Heart right ventricle (tissue), 16 donors: ENCODE data around the gene FLAD1. TPM values are rescaled to one million over a fixed set of nuclear protein-coding genes. Genes with fewer than 3 reads are reported as not detected.
A peak's percentile ranks its signal among the peaks of the same experiment; 100 is the strongest.

Experiments
- ATAC-seq, 8 donors: fragments of 200-7000 bp; cut with Tn5 transposase; one replicate each; pipeline ENCODE4 v1.9.1; 2020; ENCODE audit warnings: mild to moderate bottlenecking in 8 of 8, moderate library complexity in 8 of 8, moderate number of reproducible peaks in 1 of 8
- DNase-seq, 2 donors: peaks; one replicate each; pipeline ENCODE4 v3.0.0-alpha.2; 2020
- H3K27ac ChIP-seq, 10 donors: fragments of 200-600 bp; sonication (generic) in 2 of 10; one replicate each; pipeline versions ENCODE4 v1.5.0 to v1.8.0; 2020 to 2022; ENCODE audit warnings: mild to moderate bottlenecking in 3 of 10
- H3K27me3 ChIP-seq, 7 donors: fragments of 200-600 bp; one replicate each; pipeline ENCODE4 v1.8.0; 2021 to 2022; ENCODE audit warnings: mild to moderate bottlenecking in 2 of 7
- H3K36me3 ChIP-seq, 9 donors: fragments of 200-600 bp; sonication (generic) in 1 of 9; one replicate each; pipeline versions ENCODE4 v1.5.0 to v1.8.0; 2020 to 2022; ENCODE audit warnings: mild to moderate bottlenecking in 2 of 9
- H3K4me1 ChIP-seq, 9 donors: fragments of 200-600 bp; sonication (generic) in 1 of 9; one replicate each; pipeline versions ENCODE4 v1.5.0 to v1.8.0; 2020 to 2022; ENCODE audit warnings: mild to moderate bottlenecking in 4 of 9
- H3K4me3 ChIP-seq, 10 donors: fragments of 200-600 bp; sonication (generic) in 2 of 10; one replicate each; pipeline versions ENCODE4 v1.5.0 to v1.8.0; 2020 to 2022; ENCODE audit warnings: mild to moderate bottlenecking in 7 of 10, moderate library complexity in 2 of 10
- H3K9me3 ChIP-seq, 11 donors: fragments of 200-600 bp in 10 of 11; sonication (generic) in 2 of 11; one replicate each; pipeline versions ENCODE4 v1.5.0 to v1.8.0; 2013 to 2022; ENCODE audit warnings: mild to moderate bottlenecking in 2 of 11, control low read depth in 1 of 11, moderate library complexity in 1 of 11
- CTCF ChIP-seq, 9 donors: fragments of 200-600 bp; sonication (generic) in 2 of 9; IDR thresholded peaks; one replicate each; pipeline versions ENCODE4 v1.5.0 to v1.8.0; 2021 to 2022; ENCODE audit warnings: antibody characterized with exemption in 9 of 9, mild to moderate bottlenecking in 5 of 9, moderate library complexity in 1 of 9
- whole genome bisulfite sequencing, 2 donors: extraction: QIAGEN DNeasy Blood & Tissue Kit; methylation state at CpG; one replicate each; pipeline ENCODE4 v1.1.7; 2013; ENCODE audit warnings: inconsistent platforms in 1 of 2; 5-methylcytosine and 5-hydroxymethylcytosine counted together
- intact Hi-C, 10 donors: fragments of 100-400 bp; cut with DNase I; formaldehyde crosslinking; loops; one replicate each; pipeline versions ENCODE4 v1.11.1 to v1.14.2; 2022
- polyA plus RNA-seq, 2 donors: library from polyadenylated mRNA; stranded (reverse); fragments of 200-250 nt; gene quantifications; one replicate each; pipeline ENCODE4 v1.2.3, GENCODE V29; 2013
- total RNA-seq, 10 donors: library from RNA; stranded (reverse); fragmentation: NEBNext Ultra II Directional in 3 of 10; extraction: Animal tissue kit (Norgen Biotek cat#: 25700) in 3 of 10; gene quantifications; one replicate each; pipeline versions ENCODE4 v1.2.1 to v1.2.4, GENCODE V29; 2021 to 2023
- donor health status: Arrhythmogenic right ventricular cardiomyopathy.
- donor health status: ischemic (EF 13 %, LVEDD 7.1; RV severe dilation, severe dysfunction).
- donor health status: healthy with polysubstance abuse.
- donor health status: DM: no; HTN: yes; CAD: no.
- donor health status: DM: no; HTN: no; CAD: no.
- donor health status: ischemic (EF 25% LVEDD 6.9; RV normal size, moderate dysfunction).
- donor health status: ischemic (EF 25% LVEDD 5.7; RV mildly dilated, moderate dysfunction).
- donor health status: healthy.
- donor health status: DM: yes; HTN: yes; CAD: no.
- donor health status: Ischemic cardiomyopathy.
- donor health status: ischemic (EF 35%, LVEDD 5.7; RV mildly dilated, moderate dysfunction).
- donor health status: nonischemic (EF 11% LVEDD 7.7; RV severe dilation, severe dysfunction).
- donor health status: DM: yes; HTN: yes; CAD: no.
- donor health status: PGD.
- donor health status: ischemic (EF 29% LVEDD 5.4; RV normal size, mild dysfunction).
- donor health status: nonischemic (EF 23%, LVEDD 6.1; RV moderate dilation, normal function).

Gene FLAD1
- total and polyA plus RNA-seq, 12 donors, result 20.1 to 41.6 (median 25.0) TPM

- Histone ChIP-seq H3K27ac (peak overlapping the region in 3 of 10 donors; percentile 83 to 98 (median 95)), H3K9me3 (no peaks in the 10 kb centered on the region), H3K36me3 (peaks cover 0 to 13% (median 2%) of the 10 kb centered on the region in 9 donors), H3K4me1 (peaks cover 21 to 93% (median 69%) of the 10 kb centered on the region in 9 donors), H3K27me3 (no peaks in the 10 kb centered on the region), H3K4me3 (peak overlapping the region in 1 of 10 donors; percentile 54)
- WGBS, 2 donors, result 91 to 95% methylated on average over 5 of the region's 5 CpGs
- intact Hi-C loops, result loop anchor here in 1 of 10 donors (10.0 kb wide), 2 partner anchors 55 kb away; partner anchors contain the start of genes EFNA4 and PBXIP1
- ATAC-seq, result no peak
- TF ChIP-seq CTCF (IDR thresholded peaks at IDR 0.05), result no peak
- DNase-seq, result no peak
Measured at GRCh38 chr1:155009742-155010141, 26.6 kb downstream of the FLAD1 start.

GRCh38 chr1:155010211-155010918, 27.2 kb downstream of the FLAD1 start:
- H3K4me3 ChIP-seq, result peak overlapping the region in 1 of 10 donors; percentile 54
- no peaks in the 10 kb centered on the region for H3K9me3 ChIP-seq
- H3K4me1 ChIP-seq, result peaks cover 16 to 87% (median 62%) of the 10 kb centered on the region in 9 donors
- H3K36me3 ChIP-seq, result peaks cover 0 to 20% (median 8%) of the 10 kb centered on the region in 9 donors
- ATAC-seq (no peak), DNase-seq (no peak)
- H3K27ac ChIP-seq, result peak overlapping the region in 5 of 10 donors; percentile 19 to 95 (median 67)
- WGBS, 2 donors, result 57 to 61% methylated on average over 11 of the region's 11 CpGs
- no peaks in the 10 kb centered on the region for H3K27me3 ChIP-seq
- TF ChIP-seq CTCF (IDR thresholded peaks at IDR 0.05), result no peak
- intact Hi-C loops, result loop anchor here in 1 of 10 donors (10.0 kb wide), 1 partner anchor 56 kb away; the partner anchor contains the start of gene PBXIP1

- DNase-seq (no peak), ATAC-seq (no peak)
- H3K36me3 ChIP-seq, result peaks cover 0 to 26% (median 9%) of the 10 kb centered on the region in 9 donors
- H3K4me1 ChIP-seq, result peaks cover 12 to 82% (median 56%) of the 10 kb centered on the region in 9 donors
- H3K27ac ChIP-seq, result peak overlapping the region in 7 of 10 donors; percentile 19 to 95 (median 55)
- H3K4me3 ChIP-seq, result peak overlapping the region in 1 of 10 donors; percentile 54
- no peaks in the 10 kb centered on the region for H3K9me3 ChIP-seq
- H3K27me3 ChIP-seq, result no peaks in the 10 kb centered on the region
- TF ChIP-seq CTCF (IDR thresholded peaks at IDR 0.05), result no peak
- WGBS, 2 donors, result 70% methylated on average over 5 of the region's 5 CpGs
- intact Hi-C loops, result loop anchor here in 1 of 10 donors (10.0 kb wide), 1 partner anchor 56 kb away; the partner anchor contains the start of gene PBXIP1
Measured at GRCh38 chr1:155011004-155011416, 27.9 kb downstream of the FLAD1 start.

- Histone ChIP-seq H3K27ac (peak overlapping the region in 8 of 10 donors; percentile 31 to 95 (median 60)), H3K9me3 (no peaks in the 10 kb centered on the region), H3K36me3 (peaks cover 0 to 31% (median 9%) of the 10 kb centered on the region in 9 donors), H3K4me1 (peaks cover 8 to 82% (median 52%) of the 10 kb centered on the region in 9 donors), H3K27me3 (no peaks in the 10 kb centered on the region), H3K4me3 (no peak overlapping the region)
- TF ChIP-seq CTCF (IDR thresholded peaks at IDR 0.05), result no peak
- 85 to 92% methylated on average over 6 of the region's 6 CpGs for WGBS, 2 donors
- ATAC-seq (no peak), DNase-seq (no peak)
- intact Hi-C loops, result loop anchor here in 1 of 10 donors (10.0 kb wide), 1 partner anchor 57 kb away; the partner anchor contains the start of gene PBXIP1
Measured at GRCh38 chr1:155011437-155012025, 28.4 kb downstream of the FLAD1 start.
